Subcutaneous adipose tissue (tissue), 4 donors: ENCODE results near the gene LTA4H. TPM values are rescaled to one million over a fixed set of nuclear protein-coding genes. Genes with fewer than 3 reads are reported as not detected.

ENCODE experiments used
- total RNA-seq, 4 donors: library from RNA; depleted of rRNA; stranded (reverse); fragments of >200 nt; gene quantifications; one replicate each; pipeline ENCODE4 v1.1.0, GENCODE V29; 2016
- TF ChIP-seq, protein P1 (sequence below): fragments of 450-650 bp; IDR thresholded peaks from one replicate; pipeline ENCODE4 v1.5.1; 2016; ENCODE audit warnings: low read depth, mild to moderate bottlenecking, control low read depth, antibody characterized with exemption, moderate library complexity

The LTA4H gene
- total RNA-seq, 4 donors from 2014 or later = 43.3 to 156 (median 57.0) TPM

- TF ChIP-seq, protein P1, sequence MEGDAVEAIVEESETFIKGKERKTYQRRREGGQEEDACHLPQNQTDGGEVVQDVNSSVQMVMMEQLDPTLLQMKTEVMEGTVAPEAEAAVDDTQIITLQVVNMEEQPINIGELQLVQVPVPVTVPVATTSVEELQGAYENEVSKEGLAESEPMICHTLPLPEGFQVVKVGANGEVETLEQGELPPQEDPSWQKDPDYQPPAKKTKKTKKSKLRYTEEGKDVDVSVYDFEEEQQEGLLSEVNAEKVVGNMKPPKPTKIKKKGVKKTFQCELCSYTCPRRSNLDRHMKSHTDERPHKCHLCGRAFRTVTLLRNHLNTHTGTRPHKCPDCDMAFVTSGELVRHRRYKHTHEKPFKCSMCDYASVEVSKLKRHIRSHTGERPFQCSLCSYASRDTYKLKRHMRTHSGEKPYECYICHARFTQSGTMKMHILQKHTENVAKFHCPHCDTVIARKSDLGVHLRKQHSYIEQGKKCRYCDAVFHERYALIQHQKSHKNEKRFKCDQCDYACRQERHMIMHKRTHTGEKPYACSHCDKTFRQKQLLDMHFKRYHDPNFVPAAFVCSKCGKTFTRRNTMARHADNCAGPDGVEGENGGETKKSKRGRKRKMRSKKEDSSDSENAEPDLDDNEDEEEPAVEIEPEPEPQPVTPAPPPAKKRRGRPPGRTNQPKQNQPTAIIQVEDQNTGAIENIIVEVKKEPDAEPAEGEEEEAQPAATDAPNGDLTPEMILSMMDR = no peak
Measured at GRCh38 chr12:95951515-95951914, 83.9 kb downstream of the LTA4H start.

Other genes starting within 250 kb of the LTA4H start
- gene NTN4, start 244.8 kb downstream of the LTA4H start, total RNA-seq = 10 to 100 TPM; 23.2 to 33.9 (median 31.2) TPM
- 10 to 100 TPM in 1 of 4 donors, 1 to 10 TPM in 3; 3.8 to 13.9 (median 4.1) TPM for gene SNRPF, start 176.6 kb downstream of the LTA4H start, total RNA-seq
- not detected for gene CCDC38, start 93.0 kb downstream of the LTA4H start, total RNA-seq
- gene AMDHD1, start 92.3 kb downstream of the LTA4H start, total RNA-seq = 1 to 10 TPM in 2 of 4 donors, under 1 TPM in 1, not detected in 1; 0.98 to 3.2 (median 1.3) TPM
- 1 to 10 TPM in 2 of 4 donors, under 1 TPM in 2; 0.65 to 5.5 (median 1.4) TPM for gene HAL, start 39.2 kb downstream of the LTA4H start, total RNA-seq
- gene ELK3, start 158.8 kb upstream of the LTA4H start, total RNA-seq = 10 to 100 TPM; 15.9 to 37.3 (median 24.9) TPM